ENCODE data around the gene OR10H5. TPM values are rescaled to one million over a fixed set of nuclear protein-coding genes. Genes with fewer than 3 reads are reported as not detected.

OR10H5 gene
- total and polyA plus RNA-seq, 2 experiments from 2014 or later, result not detected

DNA sequence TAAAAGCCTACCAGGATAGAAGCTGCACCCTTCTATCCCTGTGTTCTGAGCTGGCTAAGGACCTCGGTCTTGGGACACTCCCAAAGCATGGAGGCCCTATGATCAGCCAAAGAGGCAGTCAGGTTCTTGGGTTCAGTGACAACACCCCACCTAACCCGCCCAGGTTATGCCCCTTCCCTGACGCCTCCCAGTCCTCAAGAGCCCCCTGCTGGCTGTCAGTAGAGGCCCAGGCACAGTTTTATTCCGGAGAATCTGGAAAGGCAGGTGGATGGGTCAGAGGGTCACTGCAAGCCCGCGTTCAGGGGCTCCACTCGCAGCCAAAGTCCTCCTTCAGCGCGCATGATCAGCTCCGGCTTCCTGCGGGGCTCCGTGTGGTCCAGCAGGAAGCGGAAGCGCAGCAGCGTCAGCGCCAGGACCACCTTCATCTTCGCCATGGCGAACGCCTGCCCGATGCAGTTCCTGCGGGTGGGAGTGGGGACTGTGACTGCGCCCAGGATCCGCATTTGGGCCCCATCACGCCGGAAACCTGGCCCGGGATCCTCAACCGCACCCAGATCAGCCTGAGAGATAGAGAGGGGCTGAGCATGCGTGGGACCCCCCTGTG, 27.4 kb upstream of the OR10H5 start:
- Mint-ChIP-seq H3K4me3 (no peak overlapping the region), H3K36me3 (ENCODE audit: low read depth) (peaks cover 21% of the 10 kb centered on the region), H3K9me3 (peaks cover 92% of the 10 kb centered on the region), H3K4me1 (no peaks in the 10 kb centered on the region), H3K27ac (no peak overlapping the region), H3K27me3 (ENCODE audit: insufficient read depth, low read depth, poor library complexity) (peaks cover 2% of the 10 kb centered on the region)
- no peaks in the 10 kb centered on the region for H3K79me2 ChIP-seq (replicated peaks; ENCODE audit: insufficient read depth)
- H3K9me2 ChIP-seq (ENCODE audit: insufficient read depth), result no peaks in the 10 kb centered on the region
- no peak overlapping the region for H3K4me3 ChIP-seq
- H3F3A ChIP-seq (replicated peaks; ENCODE audit: low read depth), result no peaks in the 10 kb centered on the region
- H3K27ac ChIP-seq (ENCODE audit: low read depth), result no peak overlapping the region
- H3K36me3 ChIP-seq (ENCODE audit: insufficient read depth), result peaks cover 4% of the 10 kb centered on the region; the same call in 1 of the 2 replicates
- H2AFZ ChIP-seq, result no peak overlapping the region
- ATAC-seq, result no peak
- H3K27me3 ChIP-seq (ENCODE audit: insufficient read depth), result no peaks in the 10 kb centered on the region
- no peak for DNase-seq (ENCODE audit: low spot score)
- no peaks in the 10 kb centered on the region for H4K20me1 ChIP-seq (replicated peaks; ENCODE audit: insufficient read depth)
- no peaks in the 10 kb centered on the region for H3K4me1 ChIP-seq (ENCODE audit: insufficient read depth)
- TF ChIP-seq, protein P1, sequence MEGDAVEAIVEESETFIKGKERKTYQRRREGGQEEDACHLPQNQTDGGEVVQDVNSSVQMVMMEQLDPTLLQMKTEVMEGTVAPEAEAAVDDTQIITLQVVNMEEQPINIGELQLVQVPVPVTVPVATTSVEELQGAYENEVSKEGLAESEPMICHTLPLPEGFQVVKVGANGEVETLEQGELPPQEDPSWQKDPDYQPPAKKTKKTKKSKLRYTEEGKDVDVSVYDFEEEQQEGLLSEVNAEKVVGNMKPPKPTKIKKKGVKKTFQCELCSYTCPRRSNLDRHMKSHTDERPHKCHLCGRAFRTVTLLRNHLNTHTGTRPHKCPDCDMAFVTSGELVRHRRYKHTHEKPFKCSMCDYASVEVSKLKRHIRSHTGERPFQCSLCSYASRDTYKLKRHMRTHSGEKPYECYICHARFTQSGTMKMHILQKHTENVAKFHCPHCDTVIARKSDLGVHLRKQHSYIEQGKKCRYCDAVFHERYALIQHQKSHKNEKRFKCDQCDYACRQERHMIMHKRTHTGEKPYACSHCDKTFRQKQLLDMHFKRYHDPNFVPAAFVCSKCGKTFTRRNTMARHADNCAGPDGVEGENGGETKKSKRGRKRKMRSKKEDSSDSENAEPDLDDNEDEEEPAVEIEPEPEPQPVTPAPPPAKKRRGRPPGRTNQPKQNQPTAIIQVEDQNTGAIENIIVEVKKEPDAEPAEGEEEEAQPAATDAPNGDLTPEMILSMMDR (conservative IDR thresholded peaks at IDR 0.05; ENCODE audit: low read depth in 2 of 2), result no peak
- TF ChIP-seq JUNB (IDR thresholded peaks at IDR 0.05; ENCODE audit: unreplicated experiment) (no peak), EZH2phosphoT487 (IDR thresholded peaks at IDR 0.05; ENCODE audit: unreplicated experiment) (no peak), POLR2AphosphoS5 (IDR thresholded peaks at IDR 0.05; ENCODE audit: low read depth) (no peak), ZNF114 (CRISPR knock-in tag; IDR thresholded peaks at IDR 0.05) (no peak), CREB1 (CRISPR knock-in tag; IDR thresholded peaks at IDR 0.05; ENCODE audit: low read depth) (no peak), STAT1 (IDR thresholded peaks at IDR 0.05; ENCODE audit: unreplicated experiment) (no peak), ZNF331 (CRISPR knock-in tag; IDR thresholded peaks at IDR 0.05; ENCODE audit: low read depth) (no peak), NANOG (IDR thresholded peaks at IDR 0.05; ENCODE audit: borderline replicate concordance) (no peak), ZNF462 (CRISPR knock-in tag; IDR thresholded peaks at IDR 0.05) (no peak), EZH2 (IDR thresholded peaks at IDR 0.05; ENCODE audit: low read depth, unreplicated experiment) (no peak)
- TF ChIP-seq, protein P2, sequence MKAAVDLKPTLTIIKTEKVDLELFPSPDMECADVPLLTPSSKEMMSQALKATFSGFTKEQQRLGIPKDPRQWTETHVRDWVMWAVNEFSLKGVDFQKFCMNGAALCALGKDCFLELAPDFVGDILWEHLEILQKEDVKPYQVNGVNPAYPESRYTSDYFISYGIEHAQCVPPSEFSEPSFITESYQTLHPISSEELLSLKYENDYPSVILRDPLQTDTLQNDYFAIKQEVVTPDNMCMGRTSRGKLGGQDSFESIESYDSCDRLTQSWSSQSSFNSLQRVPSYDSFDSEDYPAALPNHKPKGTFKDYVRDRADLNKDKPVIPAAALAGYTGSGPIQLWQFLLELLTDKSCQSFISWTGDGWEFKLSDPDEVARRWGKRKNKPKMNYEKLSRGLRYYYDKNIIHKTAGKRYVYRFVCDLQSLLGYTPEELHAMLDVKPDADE (IDR thresholded peaks at IDR 0.05), result no peak
- TF ChIP-seq, protein P3, sequence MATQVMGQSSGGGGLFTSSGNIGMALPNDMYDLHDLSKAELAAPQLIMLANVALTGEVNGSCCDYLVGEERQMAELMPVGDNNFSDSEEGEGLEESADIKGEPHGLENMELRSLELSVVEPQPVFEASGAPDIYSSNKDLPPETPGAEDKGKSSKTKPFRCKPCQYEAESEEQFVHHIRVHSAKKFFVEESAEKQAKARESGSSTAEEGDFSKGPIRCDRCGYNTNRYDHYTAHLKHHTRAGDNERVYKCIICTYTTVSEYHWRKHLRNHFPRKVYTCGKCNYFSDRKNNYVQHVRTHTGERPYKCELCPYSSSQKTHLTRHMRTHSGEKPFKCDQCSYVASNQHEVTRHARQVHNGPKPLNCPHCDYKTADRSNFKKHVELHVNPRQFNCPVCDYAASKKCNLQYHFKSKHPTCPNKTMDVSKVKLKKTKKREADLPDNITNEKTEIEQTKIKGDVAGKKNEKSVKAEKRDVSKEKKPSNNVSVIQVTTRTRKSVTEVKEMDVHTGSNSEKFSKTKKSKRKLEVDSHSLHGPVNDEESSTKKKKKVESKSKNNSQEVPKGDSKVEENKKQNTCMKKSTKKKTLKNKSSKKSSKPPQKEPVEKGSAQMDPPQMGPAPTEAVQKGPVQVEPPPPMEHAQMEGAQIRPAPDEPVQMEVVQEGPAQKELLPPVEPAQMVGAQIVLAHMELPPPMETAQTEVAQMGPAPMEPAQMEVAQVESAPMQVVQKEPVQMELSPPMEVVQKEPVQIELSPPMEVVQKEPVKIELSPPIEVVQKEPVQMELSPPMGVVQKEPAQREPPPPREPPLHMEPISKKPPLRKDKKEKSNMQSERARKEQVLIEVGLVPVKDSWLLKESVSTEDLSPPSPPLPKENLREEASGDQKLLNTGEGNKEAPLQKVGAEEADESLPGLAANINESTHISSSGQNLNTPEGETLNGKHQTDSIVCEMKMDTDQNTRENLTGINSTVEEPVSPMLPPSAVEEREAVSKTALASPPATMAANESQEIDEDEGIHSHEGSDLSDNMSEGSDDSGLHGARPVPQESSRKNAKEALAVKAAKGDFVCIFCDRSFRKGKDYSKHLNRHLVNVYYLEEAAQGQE (IDR thresholded peaks at IDR 0.05; ENCODE audit: unreplicated experiment), result no peak
- no peak overlapping the region for H3K4me2 ChIP-seq

All from GM23338 (cell line).